ENCODE results near the gene SLC26A11. TPM values are rescaled to one million over a fixed set of nuclear protein-coding genes. Genes with fewer than 3 reads are reported as not detected.

The SLC26A11 gene
- total RNA-seq, 1 donor from 2014 or later: 27.7 TPM

DNA sequence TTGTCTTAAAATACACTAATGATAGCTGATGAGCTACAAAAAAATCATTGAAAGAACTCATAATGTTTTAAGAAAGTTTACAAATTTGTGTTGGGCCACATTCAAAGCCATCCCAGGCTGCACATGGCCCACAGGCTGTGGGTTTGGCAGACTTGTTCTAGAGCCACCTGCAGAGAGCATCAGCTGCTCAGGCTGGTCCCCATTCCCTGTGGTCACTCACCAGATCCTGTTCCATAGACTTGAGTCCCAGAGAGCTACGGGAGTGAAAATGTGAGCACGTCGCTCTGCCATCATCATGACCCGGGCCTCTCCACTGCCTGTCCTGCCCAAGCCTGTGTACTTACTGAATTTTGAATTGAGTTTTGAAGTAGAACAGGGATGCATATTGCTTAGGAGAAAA lies 6.9 kb downstream of the SLC26A11 start:
- Mint-ChIP-seq H3K4me1 (peaks cover 14% of the 10 kb centered on the region), H3K27me3 (ENCODE audit: low read depth) (no peaks in the 10 kb centered on the region), H3K4me3 (no peak overlapping the region), H3K9me3 (peaks cover 3% of the 10 kb centered on the region), H3K27ac (ENCODE audit: unreplicated experiment) (peak overlapping the region; percentile 67), H3K36me3 (ENCODE audit: low read depth) (peaks cover 18% of the 10 kb centered on the region)
- no peak for DNase-seq (ENCODE audit: low read depth, low spot score)
- TF ChIP-seq CTCF (conservative IDR thresholded peaks at IDR 0.05): no peak

DNA sequence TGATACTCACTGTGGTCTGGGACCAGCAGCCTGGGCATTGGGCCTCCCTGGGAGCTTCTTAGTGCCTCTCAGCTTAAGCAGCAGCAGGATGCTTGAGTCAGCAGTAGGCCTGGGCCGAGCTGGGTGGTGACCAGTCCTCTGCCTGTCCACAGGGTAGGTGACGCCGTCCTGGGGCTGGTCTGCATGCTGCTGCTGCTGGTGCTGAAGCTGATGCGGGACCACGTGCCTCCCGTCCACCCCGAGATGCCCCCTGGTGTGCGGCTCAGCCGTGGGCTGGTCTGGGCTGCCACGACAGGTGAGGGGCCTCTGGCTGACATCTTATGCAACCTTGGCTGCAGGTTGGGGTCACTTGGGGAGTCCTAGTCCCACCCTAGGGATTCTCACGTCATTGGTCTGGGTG lies 7.4 kb downstream of the SLC26A11 start:
- Mint-ChIP-seq H3K27ac (ENCODE audit: unreplicated experiment) (no peak overlapping the region), H3K4me3 (no peak overlapping the region)

GRCh38 chr17:80228477-80228876 lies 8.2 kb downstream of the SLC26A11 start:
- no peak for DNase-seq (ENCODE audit: low read depth, low spot score)
- TF ChIP-seq CTCF (conservative IDR thresholded peaks at IDR 0.05): no peak
- H3K27ac Mint-ChIP-seq (ENCODE audit: unreplicated experiment): peak overlapping the region; percentile 43

More for the DNA sequence above, 7.4 kb downstream of the SLC26A11 start:
- Mint-ChIP-seq H3K36me3 (ENCODE audit: low read depth) (peaks cover 23% of the 10 kb centered on the region), H3K9me3 (peaks cover 6% of the 10 kb centered on the region), H3K27me3 (ENCODE audit: low read depth) (no peaks in the 10 kb centered on the region), H3K4me1 (peaks cover 14% of the 10 kb centered on the region)
- TF ChIP-seq CTCF (conservative IDR thresholded peaks at IDR 0.05): no peak
- DNase-seq (ENCODE audit: low read depth, low spot score): no peak

DNA sequence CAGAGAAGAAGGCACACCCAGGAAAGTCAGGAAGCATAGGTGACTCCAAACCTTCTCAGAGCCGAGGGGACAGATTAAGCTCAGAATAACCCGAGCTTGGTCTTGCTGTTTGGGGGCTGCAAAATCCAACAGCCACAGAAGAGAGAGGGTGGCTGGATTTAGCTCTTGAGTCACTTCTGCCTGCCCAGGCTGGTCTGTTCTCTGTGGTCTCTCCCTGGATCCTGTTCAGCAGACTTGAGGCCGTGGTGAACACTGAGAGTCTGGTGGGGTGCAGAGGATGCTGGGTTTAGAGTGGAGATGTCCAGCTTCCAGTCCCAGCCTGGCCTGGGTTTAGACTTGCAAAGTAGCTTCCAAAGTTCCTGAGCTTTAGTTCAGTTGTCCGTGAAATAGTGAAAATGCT lies 8.8 kb downstream of the SLC26A11 start:
- no peak for DNase-seq (ENCODE audit: low read depth, low spot score)
- H3K4me3 Mint-ChIP-seq: no peak overlapping the region
- H3K9me3 Mint-ChIP-seq: peaks cover 7% of the 10 kb centered on the region
- peaks cover 11% of the 10 kb centered on the region for H3K4me1 Mint-ChIP-seq
- H3K27ac Mint-ChIP-seq (ENCODE audit: unreplicated experiment): peak overlapping the region; percentile 43
- H3K27me3 Mint-ChIP-seq (ENCODE audit: low read depth): no peaks in the 10 kb centered on the region
- no peak for TF ChIP-seq CTCF (conservative IDR thresholded peaks at IDR 0.05)
- peaks cover 30% of the 10 kb centered on the region for H3K36me3 Mint-ChIP-seq (ENCODE audit: low read depth)

More at GRCh38 chr17:80228477-80228876, 8.2 kb downstream of the SLC26A11 start:
- Mint-ChIP-seq H3K27me3 (ENCODE audit: low read depth) (no peaks in the 10 kb centered on the region), H3K9me3 (peaks cover 7% of the 10 kb centered on the region), H3K36me3 (ENCODE audit: low read depth) (peaks cover 28% of the 10 kb centered on the region), H3K4me3 (no peak overlapping the region), H3K4me1 (peaks cover 14% of the 10 kb centered on the region)

GRCh38 chr17:80232438-80232837 lies 12.2 kb downstream of the SLC26A11 start:
- peaks cover 36% of the 10 kb centered on the region for H3K36me3 Mint-ChIP-seq (ENCODE audit: low read depth)
- no peaks in the 10 kb centered on the region for H3K4me1 Mint-ChIP-seq
- TF ChIP-seq CTCF (conservative IDR thresholded peaks at IDR 0.05): no peak
- H3K9me3 Mint-ChIP-seq: peaks cover 12% of the 10 kb centered on the region
- DNase-seq (ENCODE audit: low read depth, low spot score): no peak
- H3K27me3 Mint-ChIP-seq (ENCODE audit: low read depth): no peaks in the 10 kb centered on the region
- no peak overlapping the region for H3K4me3 Mint-ChIP-seq
- no peak overlapping the region for H3K27ac Mint-ChIP-seq (ENCODE audit: unreplicated experiment)

GRCh38 chr17:80233202-80233601 lies 13.0 kb downstream of the SLC26A11 start:
- DNase-seq (ENCODE audit: low read depth, low spot score): no peak
- peaks cover 12% of the 10 kb centered on the region for H3K9me3 Mint-ChIP-seq
- no peak overlapping the region for H3K4me3 Mint-ChIP-seq
- no peak overlapping the region for H3K27ac Mint-ChIP-seq (ENCODE audit: unreplicated experiment)
- peaks cover 39% of the 10 kb centered on the region for H3K36me3 Mint-ChIP-seq (ENCODE audit: low read depth)
- no peaks in the 10 kb centered on the region for H3K4me1 Mint-ChIP-seq
- TF ChIP-seq CTCF (conservative IDR thresholded peaks at IDR 0.05): no peak
- no peaks in the 10 kb centered on the region for H3K27me3 Mint-ChIP-seq (ENCODE audit: low read depth)
